ENCODE results near the gene USF1.
"Not testable (repeated sequence)": the region's sequence is repeated elsewhere in the genome, so short reads cannot be mapped to it uniquely, and the experiment has no call there.

- not testable (repeated sequence) for TF ChIP-seq ETS1 (IDR thresholded peaks at IDR 0.05); EZH2 (IDR thresholded peaks at IDR 0.05; ENCODE audit: low read depth, unreplicated experiment); CREB1 (CRISPR knock-in tag; IDR thresholded peaks at IDR 0.05; ENCODE audit: low read depth); POLR2AphosphoS5 (IDR thresholded peaks at IDR 0.05; ENCODE audit: low read depth); CTCF (conservative IDR thresholded peaks at IDR 0.05; ENCODE audit: low read depth in 2 of 2); REST (IDR thresholded peaks at IDR 0.05; ENCODE audit: unreplicated experiment)
Measured at GRCh38 chr1:161065681-161066080, 19.9 kb upstream of the USF1 start.

Measured in GM23338 (cell line).